Astrocyte of the spinal cord (primary cell): ENCODE results near the gene STEAP1B.

Source experiments
- DNase-seq: peaks from one replicate; pipeline ENCODE4 v3.0.0; 2011; ENCODE audit warnings: low read depth, low spot score
- H3K4me3 ChIP-seq: 2 replicates; pipeline ENCODE4 v1.5.1; 2011; ENCODE audit warnings: low read depth, mild to moderate bottlenecking, low read length, moderate library complexity
- in situ Hi-C: cut with HindIII; loops from 2 replicates; pipeline ENCODE4 v1.10.0; 2017; ENCODE audit warnings: low sequenced_read_pairs
- TF ChIP-seq, protein P1 (sequence below): IDR thresholded peaks from 2 replicates; pipeline ENCODE4 v1.5.1; 2012; ENCODE audit warnings: low read depth, mild to moderate bottlenecking, low read length, inconsistent platforms

STEAP1B gene

GRCh38 chr7:22427104-22427503, 72.9 kb downstream of the STEAP1B start:
- no peak for DNase-seq
- TF ChIP-seq, protein P1, sequence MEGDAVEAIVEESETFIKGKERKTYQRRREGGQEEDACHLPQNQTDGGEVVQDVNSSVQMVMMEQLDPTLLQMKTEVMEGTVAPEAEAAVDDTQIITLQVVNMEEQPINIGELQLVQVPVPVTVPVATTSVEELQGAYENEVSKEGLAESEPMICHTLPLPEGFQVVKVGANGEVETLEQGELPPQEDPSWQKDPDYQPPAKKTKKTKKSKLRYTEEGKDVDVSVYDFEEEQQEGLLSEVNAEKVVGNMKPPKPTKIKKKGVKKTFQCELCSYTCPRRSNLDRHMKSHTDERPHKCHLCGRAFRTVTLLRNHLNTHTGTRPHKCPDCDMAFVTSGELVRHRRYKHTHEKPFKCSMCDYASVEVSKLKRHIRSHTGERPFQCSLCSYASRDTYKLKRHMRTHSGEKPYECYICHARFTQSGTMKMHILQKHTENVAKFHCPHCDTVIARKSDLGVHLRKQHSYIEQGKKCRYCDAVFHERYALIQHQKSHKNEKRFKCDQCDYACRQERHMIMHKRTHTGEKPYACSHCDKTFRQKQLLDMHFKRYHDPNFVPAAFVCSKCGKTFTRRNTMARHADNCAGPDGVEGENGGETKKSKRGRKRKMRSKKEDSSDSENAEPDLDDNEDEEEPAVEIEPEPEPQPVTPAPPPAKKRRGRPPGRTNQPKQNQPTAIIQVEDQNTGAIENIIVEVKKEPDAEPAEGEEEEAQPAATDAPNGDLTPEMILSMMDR, result no peak
- in situ Hi-C loops, result no loop called here
- no peak overlapping the region for H3K4me3 ChIP-seq

DNA sequence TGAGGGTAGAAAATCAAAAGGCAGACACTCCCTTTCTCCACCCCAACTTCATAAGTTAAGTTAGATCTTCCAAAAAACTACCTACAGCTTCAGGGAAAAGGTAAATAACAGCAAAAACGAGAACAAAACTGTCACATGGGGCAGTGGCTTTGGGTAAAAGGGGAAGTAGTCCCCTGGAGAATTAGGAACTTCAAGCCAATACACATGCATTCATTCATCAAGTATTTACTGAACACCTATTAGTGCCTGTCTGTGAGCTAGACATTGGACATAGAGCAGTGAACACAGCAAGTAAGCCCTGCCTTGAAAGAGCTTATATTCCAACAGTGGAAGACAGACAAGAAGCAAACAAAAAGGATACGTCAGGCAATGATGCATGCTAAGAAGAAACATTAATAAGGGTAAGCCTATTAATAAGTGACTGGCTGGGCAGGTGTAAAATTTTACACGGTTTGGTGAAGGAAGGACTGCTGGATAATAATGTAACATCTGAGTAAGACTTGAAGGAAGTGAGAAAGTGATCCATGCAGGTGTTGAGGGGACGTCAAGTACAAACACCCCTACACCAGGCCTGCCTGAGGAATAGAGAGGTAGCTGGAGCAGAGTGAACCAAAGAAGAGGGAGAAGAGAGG, 73.4 kb downstream of the STEAP1B start:
- no peak for DNase-seq
- H3K4me3 ChIP-seq, result no peak overlapping the region
- TF ChIP-seq, protein P1, result no peak
- in situ Hi-C loops, result no loop called here

DNA sequence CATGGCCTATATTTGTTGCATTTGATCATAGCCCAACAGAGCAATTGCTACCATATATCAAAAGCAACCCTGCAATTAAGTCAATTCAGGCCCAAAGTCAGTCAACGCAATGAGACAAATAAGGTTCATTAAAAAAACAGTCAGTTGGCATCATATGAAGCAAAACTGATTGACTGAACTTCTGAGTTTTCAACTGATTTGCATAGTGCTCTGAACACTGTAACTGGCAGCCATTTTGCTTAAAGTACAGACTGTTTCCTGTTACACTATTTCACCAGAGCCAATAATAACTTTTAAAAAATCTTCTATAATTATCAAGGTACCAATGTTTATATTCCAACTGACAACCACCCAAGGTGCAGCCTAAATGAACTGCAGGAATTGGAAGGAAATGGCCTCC, 74.6 kb downstream of the STEAP1B start:
- TF ChIP-seq, protein P1, result no peak
- H3K4me3 ChIP-seq, result no peak overlapping the region
- in situ Hi-C loops, result no loop called here
- no peak for DNase-seq

DNA sequence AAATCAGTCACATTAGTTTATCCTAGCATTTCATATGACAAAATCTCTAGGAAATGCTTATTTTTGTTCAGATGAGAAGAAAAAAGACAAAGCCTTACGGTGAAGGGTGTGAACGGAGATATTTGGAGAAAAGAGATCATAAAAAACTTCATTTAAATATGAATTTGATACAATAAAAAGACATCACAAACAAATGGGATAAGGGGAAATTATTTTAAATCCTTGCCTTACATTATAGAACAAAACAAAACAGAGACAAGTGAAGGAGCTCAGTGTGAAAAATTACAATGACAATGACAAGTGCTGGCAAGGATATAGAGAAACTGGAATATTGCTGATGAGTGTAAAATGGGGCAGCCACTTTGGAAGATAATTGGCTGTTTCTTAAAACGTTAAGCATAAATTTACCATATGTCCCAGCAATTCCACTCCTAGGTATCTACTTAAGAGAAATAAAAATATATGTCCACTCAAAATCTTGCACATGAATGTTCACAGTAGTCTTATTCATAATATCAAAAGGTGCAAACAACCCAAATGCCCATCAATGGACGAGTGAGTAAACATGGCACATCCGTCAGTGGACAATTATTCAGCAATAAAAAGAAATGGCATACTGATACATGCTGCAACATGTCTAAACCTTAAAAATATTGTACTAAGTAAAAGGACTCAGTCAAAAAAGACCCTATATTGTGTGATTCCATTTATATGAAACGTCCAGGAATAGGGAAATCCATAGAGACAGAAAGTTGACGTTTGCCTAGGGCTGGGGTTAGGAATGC, 77.0 kb downstream of the STEAP1B start:
- DNase-seq, result no peak
- no peak overlapping the region for H3K4me3 ChIP-seq
- in situ Hi-C loops, result no loop called here
- TF ChIP-seq, protein P1, result no peak

DNA sequence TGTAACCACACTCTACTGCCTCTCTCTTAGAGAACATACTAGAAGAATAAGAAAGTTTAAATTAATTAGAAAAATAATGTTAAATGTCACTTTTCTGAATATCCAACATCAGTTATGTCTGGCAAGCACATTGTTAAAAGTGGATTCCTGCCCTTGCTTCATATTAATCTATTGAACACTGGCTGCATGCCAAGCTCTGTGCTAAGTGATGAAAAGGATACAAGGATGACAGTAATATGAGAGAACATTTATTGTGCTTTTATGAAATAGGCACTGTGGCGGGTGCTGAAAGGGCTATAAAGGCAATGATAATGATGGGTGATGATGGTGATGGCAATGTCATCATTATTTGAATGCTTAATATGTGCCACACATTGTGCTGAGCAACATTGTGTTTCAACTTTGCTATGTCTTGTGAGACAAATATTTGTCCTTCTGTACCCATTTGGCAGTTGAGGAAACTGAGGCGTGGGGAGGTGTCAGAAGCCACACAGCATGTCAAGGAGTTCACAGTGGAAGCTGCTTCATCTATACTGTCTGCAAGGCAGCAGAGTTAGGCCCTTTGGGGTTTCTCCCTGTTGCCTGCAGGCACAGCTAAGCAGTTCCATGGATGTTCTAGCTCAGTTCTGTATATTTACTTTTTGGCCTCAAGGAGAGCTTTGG, 78.9 kb downstream of the STEAP1B start:
- H3K4me3 ChIP-seq, result no peak overlapping the region
- TF ChIP-seq, protein P1, result no peak
- in situ Hi-C loops, result no loop called here
- DNase-seq, result no peak

DNA sequence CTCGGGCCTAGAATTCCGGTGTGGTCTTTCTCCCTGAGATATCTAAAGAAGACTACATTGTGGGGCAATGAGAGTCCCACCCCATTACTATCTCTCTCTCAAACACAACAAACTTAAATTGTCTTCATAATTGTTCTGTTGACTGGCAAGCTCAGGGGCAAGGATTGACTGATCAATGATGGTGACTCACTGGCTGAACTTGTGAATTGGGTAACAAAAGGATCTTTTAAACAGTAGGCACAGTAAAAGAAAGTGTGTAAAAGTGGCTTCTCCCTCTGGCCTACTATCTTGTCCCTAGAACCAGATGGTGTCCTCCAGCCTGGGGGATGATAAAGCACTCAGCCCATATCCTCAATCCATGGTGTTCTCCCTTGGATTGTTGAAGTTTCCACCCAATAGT, 80.0 kb downstream of the STEAP1B start:
- no peak overlapping the region for H3K4me3 ChIP-seq
- TF ChIP-seq, protein P1, result no peak
- DNase-seq, result no peak
- in situ Hi-C loops, result no loop called here
